Activated naive CD8-positive, alpha-beta T cell (primary cell): ENCODE measurements around the gene TMEM184C.

Source experiments
- H3K27ac Mint-ChIP-seq: one replicate; pipeline ENCODE4 v1.8.0; 2021; ENCODE audit warnings: mixed read lengths
- H3K27me3 Mint-ChIP-seq: one replicate; pipeline ENCODE4 v1.8.0; 2021; ENCODE audit warnings: mixed read lengths
- H3K36me3 Mint-ChIP-seq: one replicate; pipeline ENCODE4 v1.8.0; 2021; ENCODE audit warnings: mixed read lengths
- H3K4me1 Mint-ChIP-seq: one replicate; pipeline ENCODE4 v1.8.0; 2021; ENCODE audit warnings: low read depth, mixed read lengths
- H3K4me3 Mint-ChIP-seq: one replicate; pipeline ENCODE4 v1.8.0; 2021; ENCODE audit warnings: mild to moderate bottlenecking, mixed read lengths
- H3K9me3 Mint-ChIP-seq: one replicate; pipeline ENCODE4 v1.8.0; 2021; ENCODE audit warnings: low read depth, mixed read lengths

Gene TMEM184C

DNA sequence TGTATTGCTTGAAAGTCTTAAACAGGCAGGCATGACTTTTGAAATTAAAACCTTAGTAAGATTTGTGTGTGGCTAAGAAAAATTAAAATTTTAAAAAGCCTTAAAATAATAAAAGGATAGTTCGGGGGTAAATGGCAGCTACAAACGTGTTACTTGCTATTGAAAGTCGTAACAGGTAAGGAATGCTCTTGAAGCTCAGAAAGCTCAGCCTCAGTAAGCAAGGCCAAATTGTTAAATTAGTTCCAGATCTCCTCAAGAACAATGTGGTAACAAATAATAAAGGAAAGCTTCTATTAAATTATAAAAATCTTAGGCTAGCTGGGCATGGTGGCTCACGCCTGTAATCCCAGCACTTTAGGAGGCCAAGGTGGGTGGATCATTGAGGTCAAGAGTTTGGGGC lies 41.3 kb downstream of the TMEM184C start:
- Mint-ChIP-seq H3K4me1 (peaks cover 8% of the 10 kb centered on the region), H3K27ac (no peak overlapping the region), H3K4me3 (no peak overlapping the region), H3K27me3 (no peaks in the 10 kb centered on the region), H3K36me3 (peaks cover 14% of the 10 kb centered on the region), H3K9me3 (no peaks in the 10 kb centered on the region)

DNA sequence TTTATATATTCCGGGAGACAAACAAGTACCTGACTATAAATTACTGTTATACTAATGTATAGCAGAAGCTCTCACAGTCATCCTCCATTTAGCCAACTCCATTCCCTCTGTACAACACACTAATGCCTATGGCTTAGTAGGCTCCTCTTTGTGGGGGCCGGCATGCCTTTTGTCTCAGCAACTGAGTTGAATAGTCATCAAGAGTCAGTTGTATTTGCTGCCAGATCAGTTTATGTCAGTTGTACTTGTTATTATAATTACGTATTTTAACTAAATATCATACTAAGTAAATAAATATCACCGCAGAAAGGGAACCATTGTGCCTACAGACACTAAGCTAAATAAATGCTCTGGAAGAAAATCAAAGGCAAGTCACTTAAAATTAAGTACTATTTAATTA lies 56.9 kb downstream of the TMEM184C start:
- Mint-ChIP-seq H3K27me3 (no peaks in the 10 kb centered on the region), H3K4me1 (peaks cover 1% of the 10 kb centered on the region), H3K9me3 (no peaks in the 10 kb centered on the region), H3K27ac (no peak overlapping the region), H3K4me3 (no peak overlapping the region), H3K36me3 (peaks cover 25% of the 10 kb centered on the region)

DNA sequence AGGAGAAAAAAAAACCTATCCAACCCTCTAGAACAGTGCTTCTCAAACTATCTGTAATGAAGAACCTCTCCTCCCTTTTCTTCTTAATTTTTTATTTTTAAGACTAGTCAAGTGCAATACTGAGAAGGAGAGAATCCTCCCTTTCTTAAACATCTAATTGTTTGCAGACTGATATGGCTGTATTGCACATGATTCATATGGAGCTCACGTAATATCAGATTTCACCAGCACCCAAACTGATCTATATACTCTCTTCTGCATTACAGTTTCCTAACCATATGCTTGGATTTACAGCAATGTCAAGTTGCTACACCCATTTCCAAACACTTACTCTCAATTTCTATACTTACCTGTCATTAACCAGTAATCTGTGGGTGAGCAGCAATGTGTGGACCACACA lies 57.3 kb downstream of the TMEM184C start:
- no peak overlapping the region for H3K27ac Mint-ChIP-seq
- no peaks in the 10 kb centered on the region for H3K9me3 Mint-ChIP-seq
- H3K36me3 Mint-ChIP-seq, result peaks cover 25% of the 10 kb centered on the region
- no peak overlapping the region for H3K4me3 Mint-ChIP-seq
- H3K27me3 Mint-ChIP-seq, result no peaks in the 10 kb centered on the region
- H3K4me1 Mint-ChIP-seq, result peaks cover 1% of the 10 kb centered on the region

DNA sequence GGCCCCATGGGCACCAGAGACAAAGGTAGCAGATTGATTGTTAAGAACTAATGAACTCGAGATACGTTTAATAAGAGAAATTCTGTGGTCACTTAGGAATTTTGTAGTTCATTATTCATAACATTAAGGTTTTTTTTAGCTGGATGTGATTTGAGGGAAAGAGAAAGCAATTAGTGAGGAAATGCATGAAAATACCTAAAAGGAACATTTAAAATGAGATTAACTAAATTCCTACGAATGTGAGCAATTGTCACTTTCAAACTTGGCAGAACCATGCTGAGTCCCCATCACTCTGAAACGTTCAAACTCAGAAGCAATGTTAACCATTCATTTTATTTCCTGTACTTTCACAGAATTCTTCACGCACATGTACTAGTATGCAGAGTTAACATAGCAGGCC lies 60.9 kb downstream of the TMEM184C start:
- Mint-ChIP-seq H3K4me3 (no peak overlapping the region), H3K4me1 (peaks cover 19% of the 10 kb centered on the region), H3K9me3 (no peaks in the 10 kb centered on the region), H3K36me3 (peaks cover 12% of the 10 kb centered on the region), H3K27ac (no peak overlapping the region), H3K27me3 (no peaks in the 10 kb centered on the region)

DNA sequence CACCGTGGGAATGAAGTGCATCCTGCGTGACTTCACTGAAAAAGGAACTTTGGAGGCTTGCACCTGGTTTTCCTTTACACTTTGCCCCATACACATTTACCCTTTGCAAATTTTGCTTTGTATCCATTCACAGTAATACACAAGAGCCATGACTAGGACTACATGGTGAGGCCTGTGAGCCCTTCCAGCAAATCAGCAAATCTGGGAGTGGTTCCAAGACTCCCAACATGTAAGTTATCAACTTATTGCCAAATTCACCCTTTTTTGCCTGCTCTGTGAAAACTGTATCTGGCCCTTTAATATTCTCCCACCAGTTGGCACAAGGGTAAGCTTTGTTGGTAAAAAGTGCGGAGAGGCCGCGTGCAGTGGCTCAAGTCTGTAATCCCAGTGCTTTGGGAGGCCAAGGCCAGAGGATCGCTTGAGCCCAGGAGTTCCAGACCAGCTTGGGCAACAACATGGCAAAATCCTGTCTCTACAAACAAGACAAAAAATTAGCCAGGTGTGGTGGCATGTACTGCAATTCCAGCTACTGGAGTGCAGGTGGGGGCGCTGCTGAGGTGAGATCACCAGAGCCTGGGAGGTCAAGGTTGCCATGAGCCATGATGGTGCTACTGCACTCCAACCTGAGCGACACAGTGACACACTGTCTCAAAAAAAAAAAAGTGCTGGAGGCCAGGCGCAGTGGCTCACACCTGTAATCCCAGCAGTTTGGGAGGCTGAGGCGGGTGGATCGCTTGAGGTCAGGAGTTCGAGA lies 61.8 kb downstream of the TMEM184C start:
- H3K9me3 Mint-ChIP-seq, result no peaks in the 10 kb centered on the region
- H3K27ac Mint-ChIP-seq, result no peak overlapping the region
- no peak overlapping the region for H3K4me3 Mint-ChIP-seq
- no peaks in the 10 kb centered on the region for H3K27me3 Mint-ChIP-seq
- peaks cover 21% of the 10 kb centered on the region for H3K4me1 Mint-ChIP-seq
- peaks cover 12% of the 10 kb centered on the region for H3K36me3 Mint-ChIP-seq

DNA sequence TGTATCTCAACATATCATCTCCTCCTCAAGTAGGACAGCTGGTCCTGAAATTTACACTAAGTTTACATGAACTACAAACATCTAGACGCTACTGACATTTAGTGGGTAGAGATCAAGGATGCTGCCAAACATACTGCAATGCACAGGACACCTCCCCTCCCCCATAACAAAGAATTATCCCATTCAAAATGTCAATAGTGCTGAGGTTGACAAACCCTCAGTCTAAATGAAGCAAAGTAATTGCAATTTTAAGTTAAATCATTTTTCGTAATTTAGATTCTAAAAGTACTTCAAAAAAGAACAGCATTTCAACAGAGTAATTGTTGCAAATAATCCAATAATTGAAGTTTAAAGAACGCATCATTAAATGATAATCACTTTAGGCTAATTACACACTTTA lies 65.6 kb downstream of the TMEM184C start:
- Mint-ChIP-seq H3K4me3 (peak overlapping the region; percentile 94), H3K27me3 (no peaks in the 10 kb centered on the region), H3K36me3 (peaks cover 8% of the 10 kb centered on the region), H3K4me1 (peaks cover 26% of the 10 kb centered on the region), H3K27ac (peak overlapping the region; percentile 90), H3K9me3 (no peaks in the 10 kb centered on the region)

DNA sequence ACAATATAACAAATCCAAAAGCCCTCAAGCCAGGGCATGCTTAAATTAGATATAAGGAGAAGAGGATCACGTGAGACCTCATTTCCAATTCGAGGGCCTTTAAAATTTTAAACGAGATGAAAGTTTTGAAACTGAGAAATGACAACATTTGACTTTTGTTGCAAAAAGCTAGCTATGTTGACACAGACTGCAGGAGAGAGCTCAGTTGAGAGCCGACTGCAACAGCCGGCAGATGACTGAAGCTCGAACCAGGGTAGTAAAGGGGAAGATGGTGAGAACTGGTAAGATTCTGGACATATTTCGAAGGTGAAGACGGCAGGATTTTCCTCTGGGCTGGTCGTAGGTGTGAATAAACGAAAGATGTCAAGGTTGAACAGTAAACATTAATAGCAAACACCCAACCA lies 66.0 kb downstream of the TMEM184C start:
- Mint-ChIP-seq H3K4me3 (peak overlapping the region; percentile 94), H3K36me3 (peaks cover 7% of the 10 kb centered on the region), H3K27me3 (no peaks in the 10 kb centered on the region), H3K4me1 (peaks cover 25% of the 10 kb centered on the region), H3K27ac (peak overlapping the region; percentile 90), H3K9me3 (no peaks in the 10 kb centered on the region)

DNA sequence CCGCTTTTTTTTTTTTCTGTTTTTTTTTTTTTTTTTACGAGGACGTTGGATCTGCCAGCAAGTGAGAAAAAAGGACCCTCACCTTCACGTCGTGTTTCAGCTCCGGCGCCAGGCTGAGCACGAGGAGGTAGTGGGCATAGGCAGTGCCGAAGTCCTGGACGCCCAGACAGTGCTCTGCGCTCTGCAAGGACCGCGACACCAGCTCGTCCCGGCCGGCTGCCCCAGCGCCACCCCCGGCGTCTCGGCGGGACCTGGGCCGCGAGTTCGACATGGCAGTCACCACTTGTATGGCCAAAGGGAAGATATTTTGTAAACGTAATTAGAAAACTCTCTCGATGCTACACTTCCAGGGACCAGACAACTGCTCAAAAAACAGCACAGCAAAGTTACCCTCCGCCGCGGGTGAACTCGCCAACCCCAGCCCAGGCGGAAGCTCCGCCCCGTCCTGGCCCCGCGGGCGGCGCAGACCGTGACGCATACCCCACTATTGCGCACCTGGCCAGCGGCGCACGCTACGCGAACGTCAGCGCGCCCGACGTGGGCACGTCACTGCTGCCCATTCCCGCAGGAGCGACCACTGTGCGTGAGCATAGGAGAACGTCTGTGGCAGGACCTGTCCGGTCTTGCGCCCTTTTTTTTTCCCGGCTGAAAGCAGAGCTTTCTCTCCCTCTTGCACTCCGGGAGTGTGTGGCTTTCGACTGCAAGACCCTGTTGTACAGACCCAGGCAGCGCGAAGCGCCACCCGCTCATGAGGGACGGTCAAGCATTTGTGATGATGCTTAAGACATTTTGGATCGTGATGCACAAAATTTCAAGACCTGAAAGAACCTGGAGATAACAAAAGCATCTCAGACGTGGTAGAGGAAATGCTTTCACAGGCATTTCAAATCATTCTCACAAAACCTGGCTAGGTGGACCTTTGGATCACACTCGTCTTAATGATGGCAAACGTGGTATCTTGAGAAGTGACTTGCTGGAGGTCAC lies 66.8 kb downstream of the TMEM184C start, which contains the start of gene PRMT9:
PRMT9 (minus strand) TSS at position 447 of the 984 bp plus-strand sequence; CDS start at position 271, 176 bp downstream.
- no peaks in the 10 kb centered on the region for H3K27me3 Mint-ChIP-seq
- H3K9me3 Mint-ChIP-seq, result no peaks in the 10 kb centered on the region
- H3K4me3 Mint-ChIP-seq, result peak within 1 kb of the TSS; percentile 94
- peaks cover 27% of the 10 kb centered on the region for H3K4me1 Mint-ChIP-seq
- peaks cover 1% of the 10 kb centered on the region for H3K36me3 Mint-ChIP-seq
- peak within 1 kb of the TSS; percentile 90 for H3K27ac Mint-ChIP-seq

DNA sequence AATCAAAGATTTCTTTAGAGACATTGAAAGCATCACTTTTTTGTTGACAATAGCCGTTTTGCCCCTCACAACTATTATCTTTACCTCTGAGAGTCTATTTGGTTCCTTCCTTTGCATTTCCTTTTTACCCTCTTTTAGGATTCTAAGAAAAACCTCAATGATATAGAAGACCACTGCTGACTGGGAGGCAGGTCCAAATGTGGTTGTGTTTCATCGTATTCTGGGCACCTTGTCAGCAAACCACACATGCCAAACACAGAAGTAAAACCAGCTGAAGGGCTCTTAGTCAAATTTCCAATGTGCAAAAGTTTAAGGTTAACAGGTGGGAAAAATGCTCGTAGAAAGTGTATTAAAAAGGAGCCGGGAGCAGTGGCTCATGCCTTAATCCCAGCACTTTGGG lies 71.9 kb downstream of the TMEM184C start:
- Mint-ChIP-seq H3K27ac (no peak overlapping the region), H3K36me3 (peaks cover 3% of the 10 kb centered on the region), H3K4me1 (peaks cover 10% of the 10 kb centered on the region), H3K4me3 (no peak overlapping the region), H3K9me3 (no peaks in the 10 kb centered on the region), H3K27me3 (peaks cover 5% of the 10 kb centered on the region)

DNA sequence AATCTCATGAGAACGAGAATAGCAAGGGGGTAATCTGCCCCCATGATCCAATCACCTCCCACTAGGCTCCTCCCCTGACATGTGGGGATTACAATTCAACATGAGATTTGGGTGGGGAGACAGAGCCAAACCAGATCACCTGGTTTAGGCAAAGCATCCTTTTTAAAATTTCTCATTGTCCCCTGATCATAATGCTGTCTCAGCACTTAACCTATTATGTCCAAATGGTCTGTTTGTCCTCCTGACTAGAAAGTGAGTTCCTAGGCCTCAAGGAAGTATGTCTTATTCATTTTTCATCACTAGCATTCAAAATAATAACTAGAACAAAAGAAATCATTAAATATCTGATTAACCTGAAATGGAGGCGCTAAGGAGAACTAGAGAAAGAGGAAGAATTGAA lies 74.6 kb downstream of the TMEM184C start:
- Mint-ChIP-seq H3K36me3 (peaks cover 3% of the 10 kb centered on the region), H3K27ac (no peak overlapping the region), H3K4me3 (no peak overlapping the region), H3K9me3 (no peaks in the 10 kb centered on the region), H3K27me3 (peaks cover 5% of the 10 kb centered on the region), H3K4me1 (peaks cover 4% of the 10 kb centered on the region)

DNA sequence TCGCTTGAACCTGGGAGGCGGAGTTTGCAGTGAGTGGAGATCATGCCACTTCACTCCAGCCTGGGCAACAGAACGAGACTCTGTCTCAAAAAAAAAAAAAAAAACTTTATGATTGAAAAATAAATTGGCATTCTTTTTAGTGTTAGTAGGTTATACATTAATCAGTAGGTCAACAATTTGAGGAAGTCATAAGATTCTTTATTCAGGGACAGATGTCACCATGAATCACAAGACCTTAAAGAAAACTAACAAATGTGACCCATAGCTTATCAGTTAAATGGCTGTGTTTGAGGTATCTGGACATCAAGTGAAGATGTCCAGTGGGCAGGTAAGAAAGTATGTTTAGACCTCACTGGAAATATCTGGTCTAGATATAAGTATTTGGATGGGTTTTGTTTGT lies 76.0 kb downstream of the TMEM184C start:
- no peak overlapping the region for H3K27ac Mint-ChIP-seq
- peaks cover 4% of the 10 kb centered on the region for H3K4me1 Mint-ChIP-seq
- no peaks in the 10 kb centered on the region for H3K9me3 Mint-ChIP-seq
- H3K36me3 Mint-ChIP-seq, result peaks cover 3% of the 10 kb centered on the region
- no peak overlapping the region for H3K4me3 Mint-ChIP-seq
- peaks cover 5% of the 10 kb centered on the region for H3K27me3 Mint-ChIP-seq

DNA sequence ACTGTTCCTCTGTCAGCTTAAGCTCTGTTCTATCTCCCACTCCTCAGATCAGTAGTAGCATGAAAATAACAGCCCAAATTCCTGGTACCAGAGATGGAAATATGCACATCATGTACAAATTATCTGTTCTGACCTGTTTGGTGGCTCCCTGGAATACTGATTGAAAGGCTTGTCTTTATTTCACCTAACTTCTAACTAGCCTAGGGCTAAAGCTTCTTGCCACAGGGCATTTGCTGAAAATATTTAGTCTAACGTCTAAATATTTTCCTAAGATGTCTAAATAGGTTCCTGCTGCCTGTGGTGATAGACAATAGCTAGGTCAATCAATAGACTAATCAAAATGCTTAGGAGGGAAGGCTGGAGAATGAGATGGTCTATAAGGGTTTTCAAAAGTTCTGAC lies 79.7 kb downstream of the TMEM184C start:
- Mint-ChIP-seq H3K4me1 (no peaks in the 10 kb centered on the region), H3K27me3 (peaks cover 3% of the 10 kb centered on the region), H3K9me3 (no peaks in the 10 kb centered on the region), H3K4me3 (no peak overlapping the region), H3K36me3 (peaks cover 2% of the 10 kb centered on the region), H3K27ac (no peak overlapping the region)

DNA sequence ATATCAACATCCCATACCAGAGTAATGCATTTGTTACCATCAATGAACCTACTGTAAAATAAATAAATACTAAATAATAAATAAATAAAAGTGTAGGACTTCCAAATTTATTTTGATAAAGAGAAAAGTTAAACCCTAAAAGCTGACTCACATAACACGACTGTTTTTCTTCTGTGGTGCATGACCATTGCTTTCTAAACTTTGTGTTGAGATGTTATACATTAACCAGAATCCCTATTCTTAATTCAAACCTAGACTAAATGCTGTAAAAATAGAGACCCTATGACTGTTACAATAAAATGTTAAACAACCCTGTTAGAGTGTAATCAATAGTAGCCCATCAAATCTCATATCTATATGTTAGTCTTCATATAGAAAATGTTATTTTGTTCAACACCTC lies 87.6 kb downstream of the TMEM184C start:
- no peaks in the 10 kb centered on the region for H3K4me1 Mint-ChIP-seq
- H3K27ac Mint-ChIP-seq, result no peak overlapping the region
- no peaks in the 10 kb centered on the region for H3K9me3 Mint-ChIP-seq
- no peak overlapping the region for H3K4me3 Mint-ChIP-seq
- no peaks in the 10 kb centered on the region for H3K36me3 Mint-ChIP-seq
- H3K27me3 Mint-ChIP-seq, result no peaks in the 10 kb centered on the region

DNA sequence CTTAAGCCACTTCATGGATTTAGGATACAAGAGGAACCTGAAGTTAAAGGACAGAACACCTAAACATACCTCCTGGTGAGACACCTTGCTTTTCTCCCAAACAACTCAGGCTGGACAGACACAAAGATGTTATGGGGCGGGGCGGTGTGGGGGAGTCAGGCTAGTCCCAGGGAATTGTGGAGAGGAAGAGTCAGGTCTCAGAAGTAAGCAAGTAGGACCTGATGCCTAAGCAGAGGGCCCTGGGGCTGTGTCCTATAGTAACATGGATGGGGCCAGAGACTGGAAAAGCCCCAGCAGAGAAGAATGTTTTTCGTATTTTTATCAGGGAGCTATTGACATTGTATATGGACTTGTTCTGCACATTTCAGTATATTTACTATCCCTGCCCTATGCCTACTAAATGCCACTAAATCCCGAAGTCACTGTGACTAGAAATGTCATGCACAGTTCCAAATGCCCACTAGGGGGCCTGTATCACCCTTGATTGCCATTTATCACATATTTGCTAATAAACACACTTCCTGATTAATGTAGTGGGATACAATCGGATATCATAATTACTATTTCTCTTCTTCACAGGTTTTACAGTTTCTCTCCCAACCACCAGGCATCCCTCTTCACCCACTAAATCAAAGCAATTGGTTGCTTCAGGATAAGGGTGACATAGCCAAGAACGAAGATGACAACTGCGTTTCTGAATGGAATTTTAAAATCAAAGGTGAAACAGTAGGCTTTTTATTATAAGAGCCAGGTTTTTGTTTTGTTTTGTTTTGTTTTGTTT lies 90.9 kb downstream of the TMEM184C start:
- Mint-ChIP-seq H3K27ac (no peak overlapping the region), H3K9me3 (no peaks in the 10 kb centered on the region), H3K4me3 (no peak overlapping the region), H3K27me3 (no peaks in the 10 kb centered on the region), H3K36me3 (no peaks in the 10 kb centered on the region), H3K4me1 (no peaks in the 10 kb centered on the region)
